Measurements from ENCODE around the gene ACTRT2.

ACTRT2 gene

GRCh38 chr1:3033040-3033789, 11.9 kb downstream of the ACTRT2 start:
- DNase-seq (ENCODE audit: low spot score), result no peak

- DNase-seq (ENCODE audit: low spot score), result no peak
Measured at GRCh38 chr1:3033790-3034090, 12.5 kb downstream of the ACTRT2 start.

GRCh38 chr1:3034162-3034561, 12.9 kb downstream of the ACTRT2 start:
- no peak for DNase-seq (ENCODE audit: low spot score)

GRCh38 chr1:3034728-3035562, 13.7 kb downstream of the ACTRT2 start:
- DNase-seq (ENCODE audit: low spot score), result no peak

GRCh38 chr1:3035563-3036446, 14.5 kb downstream of the ACTRT2 start:
- no peak for DNase-seq (ENCODE audit: low spot score)

- no peak for DNase-seq (ENCODE audit: low spot score)
Measured at GRCh38 chr1:3036447-3037280, 15.4 kb downstream of the ACTRT2 start.

- no peak for DNase-seq (ENCODE audit: low spot score)
Measured at GRCh38 chr1:3037281-3038040, 16.2 kb downstream of the ACTRT2 start.

- DNase-seq (ENCODE audit: low spot score), result no peak
Measured at GRCh38 chr1:3038113-3038551, 16.9 kb downstream of the ACTRT2 start.

- no peak for DNase-seq (ENCODE audit: low spot score)
Measured at GRCh38 chr1:3038571-3039181, 17.4 kb downstream of the ACTRT2 start.

GRCh38 chr1:3040004-3040403, 18.7 kb downstream of the ACTRT2 start:
- DNase-seq (ENCODE audit: low spot score), result no peak

- no peak for DNase-seq (ENCODE audit: low spot score)
Measured at GRCh38 chr1:3042481-3042880, 21.2 kb downstream of the ACTRT2 start.

- no peak for DNase-seq (ENCODE audit: low spot score)
Measured at GRCh38 chr1:3049164-3049563, 27.9 kb downstream of the ACTRT2 start.

GRCh38 chr1:3049905-3050304, 28.6 kb downstream of the ACTRT2 start:
- DNase-seq (ENCODE audit: low spot score), result no peak

GRCh38 chr1:3050603-3051002, 29.3 kb downstream of the ACTRT2 start:
- no peak for DNase-seq (ENCODE audit: low spot score)

GRCh38 chr1:3051270-3052268, 30.3 kb downstream of the ACTRT2 start:
- DNase-seq (ENCODE audit: low spot score), result no peak

- DNase-seq (ENCODE audit: low spot score), result no peak
Measured at GRCh38 chr1:3052501-3052900, 31.2 kb downstream of the ACTRT2 start.

- no peak for DNase-seq (ENCODE audit: low spot score)
Measured at GRCh38 chr1:3053366-3053980, 32.2 kb downstream of the ACTRT2 start.

- DNase-seq (ENCODE audit: low spot score), result no peak
Measured at GRCh38 chr1:3053986-3054385, 32.7 kb downstream of the ACTRT2 start.

GRCh38 chr1:3054474-3054873, 33.2 kb downstream of the ACTRT2 start:
- no peak for DNase-seq (ENCODE audit: low spot score)
